T-cell (primary cell): Measurements from ENCODE around the gene ETNPPL. TPM values are rescaled to one million over a fixed set of nuclear protein-coding genes. Genes with fewer than 3 reads are reported as not detected.

ENCODE experiments used
- total RNA-seq, 35 experiments: library from RNA in 6 of 35; stranded (reverse) in 6 of 35; fragments of 120-200 nt in 1 of 35; gene quantifications; one replicate each; pipeline versions ENCODE4 v1.2.1 to v1.2.4 and lab custom pipeline; 2013 to 2026

The ETNPPL gene
- total RNA-seq, 5 donors from 2014 or later (not counting 1 experiment from before 2014, with no cell fraction given) = 0.13 TPM; not detected in 4

Other genes starting within 250 kb of the ETNPPL start
- gene RPL34, start 142.5 kb downstream of the ETNPPL start, total RNA-seq = 1,000 to 10,000 TPM; 2,434 to 3,142 (median 2,791) TPM
- 10 to 100 TPM; 25.7 to 56.0 (median 51.1) TPM for gene OSTC, start 112.5 kb downstream of the ETNPPL start, total RNA-seq